GM12875 (cell line): ENCODE results near the gene HIPK2.

ENCODE experiments used
- H3K4me3 ChIP-seq: one replicate; pipeline ENCODE4 v1.5.1; 2011; ENCODE audit warnings: low read depth, low read length, control low read depth
- CTCF ChIP-seq: IDR thresholded peaks from 2 replicates; pipeline ENCODE4 v1.5.1; 2011; ENCODE audit warnings: low read depth, mild to moderate bottlenecking, control low read depth, inconsistent platforms, low read length, moderate library complexity, borderline replicate concordance; ENCODE audit not compliant: insufficient read depth

Gene HIPK2

GRCh38 chr7:139523199-139523941 is 254.4 kb downstream of the HIPK2 start, which contains the start of gene CLEC2L:
Gene CLEC2L (plus strand): TSS chr7:139523685. CDS start chr7:139523928, 243 bp downstream.
- no peak for TF ChIP-seq CTCF
- H3K4me3 ChIP-seq, result no peak within 1 kb of the TSS

DNA sequence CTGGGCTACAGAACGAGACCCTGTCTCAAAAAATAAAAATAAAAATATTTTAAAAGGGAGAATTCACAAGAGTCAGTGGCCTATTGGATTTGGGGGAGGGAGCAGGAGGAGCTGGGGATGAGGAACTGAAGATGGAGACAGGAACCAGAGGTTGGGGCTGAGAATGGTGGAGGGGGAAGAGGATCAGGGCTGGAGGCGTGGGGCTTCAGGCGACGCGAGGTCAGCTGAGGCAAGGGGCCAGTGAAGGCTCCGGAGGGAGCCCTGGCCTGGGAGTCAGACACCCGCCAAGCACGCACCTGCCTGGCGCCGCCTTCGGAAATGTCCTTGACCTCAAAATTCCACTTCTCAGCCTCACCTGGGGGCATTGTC is 255.0 kb downstream of the HIPK2 start:
- TF ChIP-seq CTCF, result no peak
- no peak overlapping the region for H3K4me3 ChIP-seq

DNA sequence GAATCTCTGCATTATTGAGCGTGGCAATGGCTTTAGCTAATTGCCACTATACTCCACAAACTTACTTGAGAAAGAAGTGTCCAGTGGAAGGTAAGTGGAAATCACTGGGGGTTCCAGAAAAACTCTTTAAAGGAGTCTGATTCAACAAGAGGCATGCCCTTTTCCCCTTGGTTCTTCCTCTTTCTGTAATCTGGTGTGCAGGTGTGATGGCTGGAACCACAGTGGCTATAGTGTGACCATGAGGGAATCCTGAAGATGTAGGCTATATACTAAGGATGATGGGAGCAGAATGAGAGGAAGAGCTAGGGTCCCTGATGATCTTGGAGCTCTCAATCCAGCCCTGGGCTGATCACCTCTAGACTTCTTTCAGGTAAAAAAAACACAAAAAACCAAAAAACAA is 256.4 kb downstream of the HIPK2 start:
- TF ChIP-seq CTCF, result no peak
- no peak overlapping the region for H3K4me3 ChIP-seq

- H3K4me3 ChIP-seq, result no peak overlapping the region
- no peak for TF ChIP-seq CTCF
Measured at GRCh38 chr7:139515266-139515665, 262.5 kb downstream of the HIPK2 start.
